GM18508 (cell line): Measurements from ENCODE around the gene OR4N2.
"Not testable (repeated sequence)": the region's sequence is repeated elsewhere in the genome, so short reads cannot be mapped to it uniquely, and the experiment has no call there.

ENCODE experiments used
- ATAC-seq: cut with Tn5 transposase; IDR thresholded peaks from one replicate; pipeline ENCODE4 v1.9.1; 2021; ENCODE audit warnings: moderate number of reproducible peaks; ENCODE audit not compliant: insufficient read depth, unreplicated experiment

The OR4N2 gene

DNA sequence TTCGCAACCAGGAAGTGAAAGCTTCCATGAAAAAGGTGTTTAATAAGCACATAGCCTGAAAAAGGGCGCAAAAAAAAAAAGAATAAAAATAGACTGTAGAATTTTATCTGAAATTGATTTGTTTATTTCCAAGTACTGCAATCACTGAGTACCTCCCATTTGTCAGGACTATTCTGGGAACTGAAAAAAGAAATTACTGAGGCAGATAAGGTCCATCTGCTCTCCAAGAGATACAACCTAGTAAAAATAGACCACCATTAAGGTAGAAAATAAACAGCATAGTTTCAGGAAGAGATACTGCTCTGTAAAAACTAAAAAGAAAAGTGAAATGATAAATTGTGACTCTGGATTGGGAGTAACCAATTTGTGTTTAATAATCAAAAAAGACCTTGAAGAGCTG lies 24.7 kb downstream of the OR4N2 start:
- no peak for ATAC-seq

DNA sequence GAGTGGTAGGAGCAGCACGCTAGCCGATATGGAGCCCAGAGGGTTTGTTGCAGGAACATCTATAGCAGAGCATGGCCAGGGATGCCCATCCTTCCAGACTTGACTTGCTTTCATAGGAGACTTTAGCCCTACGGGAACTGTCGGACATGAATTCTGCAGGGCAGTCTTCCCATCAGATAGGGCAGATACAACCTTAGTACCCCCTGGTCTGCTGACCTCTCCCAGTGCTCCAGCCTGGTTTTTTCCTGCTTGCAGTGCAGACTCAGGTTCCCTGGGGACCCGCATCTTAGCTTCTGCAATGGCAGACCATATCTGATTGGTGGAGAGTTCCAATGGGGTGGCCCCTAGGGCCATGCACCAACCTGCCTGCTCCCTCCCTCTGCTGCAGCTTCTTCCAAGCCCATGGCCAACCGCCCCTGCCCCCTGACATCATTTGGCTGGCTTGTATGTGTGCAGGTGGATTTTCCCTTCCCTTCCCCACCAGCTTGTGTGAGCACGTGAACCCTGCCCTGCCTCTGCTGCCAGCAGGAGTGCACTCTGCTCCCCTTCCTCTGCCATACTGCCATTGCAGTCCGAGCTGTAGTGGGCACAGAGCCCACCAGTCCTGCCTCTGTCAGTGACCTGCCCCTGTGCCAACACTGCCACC lies 30.8 kb downstream of the OR4N2 start:
- not testable (repeated sequence) for ATAC-seq

DNA sequence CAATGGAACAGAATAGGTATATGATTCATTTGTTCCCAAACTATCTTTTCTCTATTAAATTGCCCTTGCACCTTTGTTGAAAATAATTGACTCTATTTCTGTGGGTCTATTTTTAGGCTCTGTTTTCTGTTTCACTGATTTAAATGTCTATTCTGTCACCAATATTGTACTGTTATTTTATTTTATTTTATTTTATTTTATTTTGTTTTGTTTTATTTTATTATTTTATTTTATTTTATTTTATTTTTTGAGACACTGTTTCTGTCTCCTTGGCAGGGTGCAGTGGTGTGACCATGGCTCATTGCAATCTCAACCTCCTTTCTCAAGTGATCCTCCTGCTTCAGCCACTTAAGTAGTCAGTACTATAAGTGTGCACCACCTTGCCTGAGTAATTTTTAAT lies 34.9 kb downstream of the OR4N2 start:
- ATAC-seq, result no peak

DNA sequence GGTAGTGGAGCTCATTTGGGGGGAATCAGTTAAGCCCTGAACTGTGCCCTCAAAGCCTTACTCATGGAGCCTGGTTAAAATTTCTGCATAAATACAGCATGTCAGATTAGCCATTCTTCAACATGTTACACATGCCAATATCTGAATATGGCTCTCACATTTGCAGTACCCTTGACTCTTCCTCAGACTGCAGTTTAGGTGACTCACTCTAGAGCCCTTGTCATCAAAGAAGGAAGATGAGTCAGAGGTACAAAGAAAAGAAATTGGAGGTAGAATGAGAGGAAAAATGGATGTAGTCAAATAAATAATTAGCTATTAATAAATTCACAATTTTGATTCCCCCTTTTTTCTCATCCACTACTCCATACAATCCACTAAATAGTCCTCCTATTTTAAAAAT lies 47.8 kb downstream of the OR4N2 start:
- no peak for ATAC-seq

DNA sequence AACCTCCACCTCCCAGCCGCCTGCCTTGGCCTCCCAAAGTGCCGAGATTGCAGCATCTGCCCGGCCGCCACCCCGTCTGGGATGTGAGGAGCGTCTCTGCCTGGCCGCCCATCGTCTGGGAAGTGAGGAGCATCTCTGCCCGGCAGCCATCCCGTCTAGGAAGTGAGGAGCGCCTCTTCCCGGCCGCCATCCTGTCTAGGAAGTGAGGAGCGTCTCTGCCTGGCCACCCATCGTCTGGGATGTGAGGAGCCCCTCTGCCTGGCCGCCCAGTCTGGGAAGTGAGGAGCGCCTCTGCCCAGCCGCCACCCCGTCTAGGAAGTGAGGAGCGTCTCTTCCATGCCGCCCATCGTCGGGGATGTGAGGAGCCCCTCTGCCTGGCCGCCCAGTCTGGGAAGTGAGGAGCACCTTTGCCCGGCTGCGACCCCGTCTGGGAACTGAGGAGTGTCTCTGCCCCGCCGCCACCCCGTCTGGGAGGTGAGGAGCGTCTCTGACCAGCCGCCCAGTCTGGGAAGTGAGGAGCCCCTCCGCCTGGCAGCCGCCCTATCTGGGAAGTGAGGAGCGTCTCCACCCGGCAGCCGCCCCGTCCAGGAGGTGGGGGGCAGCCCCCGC lies 62.6 kb downstream of the OR4N2 start:
- not testable (repeated sequence) for ATAC-seq

DNA sequence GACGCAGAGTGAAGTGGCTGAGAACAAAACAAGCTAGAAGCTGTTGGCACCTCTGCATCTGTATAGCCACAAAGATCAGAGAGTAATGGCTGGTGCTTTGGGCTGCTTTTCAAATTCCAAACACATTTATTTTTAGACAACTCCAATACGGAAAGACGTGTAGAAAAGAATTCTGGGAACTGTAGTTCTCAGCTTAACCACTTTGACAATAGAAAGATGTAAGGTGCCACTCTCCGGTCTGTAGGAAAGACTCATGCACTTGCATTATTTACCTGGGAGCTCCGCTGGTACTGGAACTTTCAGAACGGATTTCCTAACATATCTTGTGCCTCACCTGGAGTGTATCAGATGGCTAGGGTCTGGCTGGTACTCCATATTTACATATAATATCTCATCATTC lies 69.6 kb downstream of the OR4N2 start:
- no peak for ATAC-seq

DNA sequence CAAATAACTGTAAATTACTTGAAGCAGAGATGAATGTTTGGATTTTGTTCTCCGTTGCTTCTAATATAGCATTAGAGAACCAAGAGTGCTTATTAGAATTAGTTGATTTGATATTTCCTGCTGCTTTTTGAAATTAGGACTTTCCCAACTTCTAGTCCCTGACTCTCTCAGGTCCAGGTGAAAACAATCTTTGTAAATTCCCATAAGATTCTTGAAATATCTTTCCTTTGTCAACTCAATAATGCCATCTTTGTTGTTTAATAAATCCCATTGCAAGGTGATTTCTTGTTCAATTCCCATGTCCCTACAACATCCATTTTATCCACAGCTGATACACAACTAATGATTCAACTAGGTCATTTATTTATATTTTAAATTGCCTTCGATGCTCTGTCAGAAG lies 71.3 kb downstream of the OR4N2 start, which contains the start of gene OR4K2:
Gene OR4K2, plus strand, starts transcription at position 301 of the 400 bp plus-strand sequence. CDS start 1,126 bp downstream, outside the sequence.
- no peak for ATAC-seq

DNA sequence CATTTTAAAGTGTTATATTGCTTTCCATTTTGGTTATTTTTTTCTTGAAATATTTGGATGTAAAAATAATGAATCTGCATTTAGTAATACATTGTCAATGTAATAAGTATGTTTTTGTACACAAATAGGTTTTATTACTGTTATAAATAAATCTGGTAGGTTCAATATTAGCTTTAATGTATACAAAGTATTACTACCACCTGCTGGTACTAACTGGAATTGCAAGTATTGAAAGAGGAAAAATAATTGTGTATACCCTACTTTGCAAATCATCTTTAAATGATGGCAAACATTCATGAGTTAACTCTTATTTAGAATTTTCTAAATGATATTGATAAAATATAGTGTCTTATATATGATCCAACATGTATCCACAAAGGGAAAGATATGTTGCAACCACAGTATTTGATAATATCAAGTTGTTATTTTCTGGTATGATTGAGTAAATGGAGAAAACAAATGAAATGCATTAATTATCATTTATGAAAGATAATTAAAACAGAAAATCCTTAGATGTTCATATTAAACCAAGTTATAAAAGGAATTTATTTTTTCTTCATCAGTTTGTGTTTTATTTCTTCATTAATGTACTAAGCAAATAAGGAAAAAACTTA lies 74.6 kb downstream of the OR4N2 start:
- ATAC-seq, result no peak
